Muscle of leg (tissue), 11 donors: ENCODE results near the gene MRPL38. TPM values are rescaled to one million over a fixed set of nuclear protein-coding genes. Genes with fewer than 3 reads are reported as not detected.
"Not testable (repeated sequence)": the region's sequence is repeated elsewhere in the genome, so short reads cannot be mapped to it uniquely, and the experiment has no call there.

ENCODE experiments used
- DNase-seq: peaks from one replicate; pipeline ENCODE4 v3.0.0; 2013
- H3K27ac ChIP-seq: one replicate; pipeline ENCODE4 v1.5.1; 2013; ENCODE audit warnings: mild to moderate bottlenecking, low read length, control low read depth
- H3K27me3 ChIP-seq: one replicate; pipeline ENCODE4 v1.6.1; 2013; ENCODE audit warnings: low read length; ENCODE audit not compliant: control insufficient read depth, insufficient read depth
- H3K36me3 ChIP-seq: one replicate; pipeline ENCODE4 v1.6.1; 2013; ENCODE audit warnings: low read length; ENCODE audit not compliant: control insufficient read depth, insufficient read depth
- H3K4me1 ChIP-seq: one replicate; pipeline ENCODE4 v1.6.1; 2013; ENCODE audit warnings: low read length; ENCODE audit not compliant: control insufficient read depth, insufficient read depth
- H3K4me3 ChIP-seq: one replicate; pipeline ENCODE4 v1.5.1; 2013; ENCODE audit warnings: low read length, control low read depth
- H3K9me3 ChIP-seq: replicated peaks from 2 replicates; pipeline ENCODE4 v1.6.1; 2013; ENCODE audit warnings: low read depth, low read length; ENCODE audit not compliant: control insufficient read depth
- WGBS: methylation state at CpG from one replicate; pipeline ENCODE4 v1.1.5; 2013; ENCODE audit warnings: missing lambda C conversion rate; ENCODE audit not compliant: insufficient coverage; 5-methylcytosine and 5-hydroxymethylcytosine counted together
- polyA plus RNA-seq, 8 donors: library from polyadenylated mRNA; unstranded; fragments of 120-200 nt; gene quantifications; one replicate each; pipeline versions ENCODE4 v1.2.1 to v1.2.3, GENCODE V29; 2013; ENCODE audit warnings: inconsistent platforms in 1 of 8, low replicate concordance in 1 of 8; ENCODE audit not compliant: insufficient read length in 8 of 8, insufficient read depth in 1 of 8
- total RNA-seq: library from RNA; stranded (reverse); fragments of 120-200 nt; gene quantifications from one replicate; pipeline ENCODE4 v1.2.4, GENCODE V29; 2013

The MRPL38 gene
- total and polyA plus RNA-seq, 9 donors: 28.2 to 81.4 (median 71.6) TPM

- 32% methylated on average over 11 of the region's 23 CpGs for WGBS
- Histone ChIP-seq H3K4me3 (no peak overlapping the region), H3K4me1 (peaks cover 46% of the 10 kb centered on the region), H3K9me3 (no peaks in the 10 kb centered on the region), H3K27me3 (no peaks in the 10 kb centered on the region), H3K36me3 (peaks cover 11% of the 10 kb centered on the region), H3K27ac (peak overlapping the region; percentile 93)
- DNase-seq: peak; percentile 69
Observed at GRCh38 chr17:75869282-75870141, 35.2 kb downstream of the MRPL38 start.

GRCh38 chr17:75868730-75869281 is 35.9 kb downstream of the MRPL38 start:
- not testable (repeated sequence) for DNase-seq, H3K27me3 ChIP-seq, H3K9me3 ChIP-seq, H3K36me3 ChIP-seq, H3K4me3 ChIP-seq
- Histone ChIP-seq H3K27ac (peak overlapping the region; percentile 93), H3K4me1 (peaks cover 51% of the 10 kb centered on the region)
- 81% methylated on average over 5 of the region's 12 CpGs for WGBS

GRCh38 chr17:75865404-75866188 is 39.1 kb downstream of the MRPL38 start:
- not testable (repeated sequence) for H3K9me3 ChIP-seq, H3K4me3 ChIP-seq, H3K36me3 ChIP-seq, DNase-seq, H3K27me3 ChIP-seq
- Histone ChIP-seq H3K4me1 (peaks cover 31% of the 10 kb centered on the region), H3K27ac (peak overlapping the region; percentile 94)
- 68% methylated on average over 11 of the region's 17 CpGs for WGBS

- H3K9me3 ChIP-seq, H3K36me3 ChIP-seq, H3K27me3 ChIP-seq, H3K4me3 ChIP-seq, DNase-seq: not testable (repeated sequence)
- Histone ChIP-seq H3K27ac (peak overlapping the region; percentile 94), H3K4me1 (peaks cover 25% of the 10 kb centered on the region)
- WGBS: 51% methylated on average over 2 of the region's 4 CpGs
Observed at GRCh38 chr17:75864887-75865286, 39.8 kb downstream of the MRPL38 start.

- DNase-seq: peak; percentile 95
- H3K9me3 ChIP-seq: no peaks in the 10 kb centered on the region
- peak overlapping the region; percentile 94 for H3K27ac ChIP-seq
- 0% methylated on average over 4 of the region's 8 CpGs for WGBS
- H3K4me1 ChIP-seq: peaks cover 21% of the 10 kb centered on the region
- no peaks in the 10 kb centered on the region for H3K36me3 ChIP-seq
- H3K4me3 ChIP-seq: no peak overlapping the region
- no peaks in the 10 kb centered on the region for H3K27me3 ChIP-seq
Observed at GRCh38 chr17:75864448-75864871, 40.2 kb downstream of the MRPL38 start.

GRCh38 chr17:75861927-75862317 is 42.8 kb downstream of the MRPL38 start:
- Histone ChIP-seq H3K4me3 (no peak overlapping the region), H3K27ac (no peak overlapping the region), H3K9me3 (no peaks in the 10 kb centered on the region), H3K27me3 (no peaks in the 10 kb centered on the region), H3K4me1 (peaks cover 15% of the 10 kb centered on the region), H3K36me3 (no peaks in the 10 kb centered on the region)
- 83% methylated on average over 7 of the region's 9 CpGs for WGBS
- DNase-seq: no peak

GRCh38 chr17:75859358-75859757 is 45.3 kb downstream of the MRPL38 start:
- DNase-seq, H3K27me3 ChIP-seq, H3K9me3 ChIP-seq, H3K4me3 ChIP-seq, H3K36me3 ChIP-seq, H3K27ac ChIP-seq: not testable (repeated sequence)
- peaks cover 17% of the 10 kb centered on the region for H3K4me1 ChIP-seq
- WGBS: 92% methylated on average over 6 of the region's 10 CpGs

- under 1% methylated on average over 16 of the region's 24 CpGs for WGBS
- peak overlapping the region; percentile 96 for H3K4me3 ChIP-seq
- H3K9me3 ChIP-seq: no peaks in the 10 kb centered on the region
- peak overlapping the region; percentile 99 for H3K27ac ChIP-seq
- peak; percentile 54 for DNase-seq
- H3K27me3 ChIP-seq: no peaks in the 10 kb centered on the region
- H3K36me3 ChIP-seq: peaks cover 7% of the 10 kb centered on the region
- peaks cover 23% of the 10 kb centered on the region for H3K4me1 ChIP-seq
Observed at GRCh38 chr17:75856062-75856756, 48.5 kb downstream of the MRPL38 start.

- no peaks in the 10 kb centered on the region for H3K9me3 ChIP-seq
- H3K36me3 ChIP-seq: peaks cover 14% of the 10 kb centered on the region
- under 1% methylated on average over 49 of the region's 58 CpGs for WGBS
- peak; percentile 100 for DNase-seq
- H3K27ac ChIP-seq: peak within 1 kb of the TSS; percentile 99
- peak within 1 kb of the TSS; percentile 96 for H3K4me3 ChIP-seq
- no peaks in the 10 kb centered on the region for H3K27me3 ChIP-seq
- H3K4me1 ChIP-seq: peaks cover 23% of the 10 kb centered on the region
Observed at GRCh38 chr17:75855310-75856061, 49.2 kb downstream of the MRPL38 start, which contains the start of gene WBP2. Gene WBP2, minus strand, starts transcription at chr17:75855335. Its CDS starts 38 bp downstream, at chr17:75855297.
